HG02981 (cell line): ENCODE results near the gene PSAP.
"Not testable (repeated sequence)": the region's sequence is repeated elsewhere in the genome, so short reads cannot be mapped to it uniquely, and the experiment has no call there.

Experiments
- ATAC-seq: cut with Tn5 transposase; IDR thresholded peaks from one replicate; pipeline ENCODE4 v1.9.1; 2021; ENCODE audit warnings: mild to moderate bottlenecking, moderate library complexity; ENCODE audit not compliant: unreplicated experiment

The PSAP gene

DNA sequence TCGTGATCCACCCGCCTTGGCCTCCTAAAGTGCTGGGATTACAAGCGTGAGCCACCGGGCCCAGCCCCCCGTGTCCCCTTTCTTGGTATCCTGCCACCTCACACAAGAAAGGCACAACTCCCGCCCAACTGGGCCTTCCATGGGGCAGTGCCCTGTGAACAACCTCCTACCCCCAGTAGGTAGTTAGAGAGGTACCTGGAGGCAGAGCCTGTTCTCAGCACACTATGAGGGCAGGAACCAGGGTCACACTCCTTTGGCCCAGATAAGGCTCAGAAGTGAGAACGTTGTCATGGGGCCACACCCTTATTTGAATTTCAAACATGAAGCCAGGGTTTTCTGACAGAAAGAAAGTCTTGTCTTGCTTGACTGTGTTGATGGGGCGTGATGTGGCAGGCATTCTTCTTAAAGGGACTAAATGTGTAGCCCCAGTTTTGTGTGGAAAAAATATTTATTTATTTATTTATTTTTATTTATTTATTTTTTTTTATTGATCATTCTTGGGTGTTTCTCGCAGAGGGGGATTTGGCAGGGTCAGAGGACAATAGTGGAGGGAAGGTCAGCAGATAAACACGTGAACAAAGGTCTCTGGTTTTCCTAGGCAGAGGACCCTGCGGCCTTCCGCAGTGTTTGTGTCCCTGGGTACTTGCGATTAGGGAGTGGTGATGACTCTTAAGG lies 23.8 kb upstream of the PSAP start:
- ATAC-seq, result not testable (repeated sequence)

DNA sequence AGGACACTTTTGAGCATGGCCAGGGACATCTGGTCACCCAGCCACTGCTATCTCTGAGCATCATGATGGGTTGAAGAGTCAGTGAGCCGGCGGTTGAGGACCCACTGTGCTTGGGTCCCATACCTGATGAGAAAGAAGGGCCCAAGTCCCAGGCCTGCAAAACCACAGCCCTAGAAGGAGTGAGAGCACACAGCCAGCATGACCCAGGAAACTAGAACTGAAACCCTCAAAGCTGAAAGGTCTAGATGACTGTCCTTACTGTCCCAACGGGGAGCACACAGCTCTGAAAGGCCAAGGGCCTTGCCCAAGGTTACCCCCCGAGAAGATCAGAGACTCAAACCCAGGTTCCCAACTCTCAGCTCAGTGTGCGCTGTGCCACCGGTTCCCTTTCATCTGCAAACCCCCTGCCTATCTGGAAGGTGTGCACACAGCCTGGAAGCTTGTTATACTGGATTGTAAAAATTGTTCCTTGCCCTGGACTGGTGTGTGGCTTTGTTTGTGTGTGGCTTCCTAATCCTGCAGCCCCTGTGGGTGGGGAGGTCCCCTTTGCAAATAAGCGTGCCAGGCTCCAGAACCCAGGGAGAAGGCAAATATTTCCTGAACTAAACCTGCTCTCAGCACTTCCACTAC lies 22.6 kb upstream of the PSAP start:
- ATAC-seq, result peak; percentile 95

DNA sequence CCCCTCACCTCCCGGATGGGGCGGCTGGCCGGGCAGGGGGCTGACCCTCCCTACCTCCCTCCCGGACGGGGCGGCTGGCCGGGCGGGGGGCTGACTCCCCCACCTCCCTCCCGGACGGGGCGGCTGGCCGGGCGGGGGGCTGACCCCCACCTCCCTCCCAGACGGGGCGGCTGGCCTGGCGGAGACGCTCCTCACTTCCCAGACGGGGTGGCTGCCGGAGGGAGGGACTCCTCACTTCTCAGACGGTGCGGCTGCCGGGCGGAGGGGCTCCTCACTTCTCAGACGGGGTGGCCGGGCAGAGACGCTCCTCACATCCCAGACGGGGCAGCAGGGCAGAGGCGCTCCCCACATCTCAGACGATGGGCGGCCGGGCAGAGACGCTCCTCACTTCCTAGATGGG lies 18.6 kb upstream of the PSAP start:
- not testable (repeated sequence) for ATAC-seq

DNA sequence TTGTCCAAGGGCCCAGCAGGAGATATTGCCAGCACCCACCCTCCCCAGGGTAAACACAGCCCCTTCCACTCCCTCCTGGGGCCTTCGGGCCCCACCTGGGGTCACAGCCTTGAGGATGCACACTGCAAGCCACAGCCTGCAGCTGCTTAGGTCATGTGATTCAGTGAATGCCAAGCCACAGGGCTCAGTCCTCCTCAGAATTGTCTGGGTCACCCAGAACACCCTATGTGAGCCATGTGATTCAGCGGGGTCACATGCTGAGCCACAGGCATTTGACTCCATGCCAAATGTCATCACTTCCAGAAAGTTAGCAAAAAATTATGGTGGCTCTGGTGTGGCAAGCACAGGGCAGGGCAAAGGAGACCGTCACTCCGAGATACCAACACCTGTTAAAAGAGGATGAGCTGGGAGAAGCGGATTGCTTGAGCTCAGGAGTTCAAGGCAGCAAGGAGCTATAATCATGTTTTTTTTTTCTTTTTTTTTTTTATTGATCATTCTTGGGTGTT lies 17.2 kb upstream of the PSAP start:
- no peak for ATAC-seq

DNA sequence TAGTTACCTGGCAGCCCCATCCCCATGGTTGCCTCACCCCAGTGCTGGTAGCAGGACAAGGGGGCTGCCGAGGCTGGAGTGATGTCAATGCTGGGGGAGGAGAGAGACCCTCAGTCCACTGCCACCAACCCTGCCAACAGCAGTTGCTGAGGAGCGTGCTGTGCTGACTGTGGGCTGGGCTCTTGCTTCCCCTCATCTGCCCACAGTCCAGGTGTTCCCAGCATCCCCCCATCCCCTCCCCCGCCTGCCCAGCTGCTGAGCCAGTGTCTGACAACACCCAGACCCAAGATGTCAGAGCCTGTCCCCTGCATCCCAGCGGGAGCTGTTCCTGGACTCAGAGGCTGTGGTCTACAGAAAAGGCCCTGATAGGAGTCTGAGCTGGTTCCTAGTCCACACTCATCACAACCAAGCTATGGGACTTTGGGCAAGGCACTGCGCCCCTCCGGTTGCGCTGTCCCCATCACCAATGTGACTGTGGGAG lies 14.6 kb upstream of the PSAP start:
- no peak for ATAC-seq

DNA sequence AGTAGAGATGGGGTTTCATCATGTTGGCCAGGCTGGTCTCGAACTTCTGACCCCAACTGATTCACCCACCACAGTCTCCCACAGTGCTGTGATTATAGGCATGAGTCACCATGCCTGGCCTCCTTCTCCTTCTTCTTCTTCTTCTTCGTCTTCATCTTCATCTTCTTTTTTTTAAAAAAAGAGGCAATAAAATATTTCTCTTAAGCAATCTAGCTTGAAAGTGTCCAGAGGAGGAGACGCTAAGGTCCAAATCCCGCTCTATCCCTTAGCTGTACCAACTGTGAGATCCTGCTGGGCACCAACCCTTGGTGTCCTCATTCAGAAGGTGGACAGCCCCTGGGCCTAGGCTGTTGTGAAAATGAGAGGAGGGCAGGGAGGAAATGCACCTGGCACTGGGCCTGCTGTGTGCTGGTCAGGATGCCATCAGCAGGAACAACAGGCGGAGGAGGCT lies 13.9 kb upstream of the PSAP start:
- ATAC-seq, result no peak

DNA sequence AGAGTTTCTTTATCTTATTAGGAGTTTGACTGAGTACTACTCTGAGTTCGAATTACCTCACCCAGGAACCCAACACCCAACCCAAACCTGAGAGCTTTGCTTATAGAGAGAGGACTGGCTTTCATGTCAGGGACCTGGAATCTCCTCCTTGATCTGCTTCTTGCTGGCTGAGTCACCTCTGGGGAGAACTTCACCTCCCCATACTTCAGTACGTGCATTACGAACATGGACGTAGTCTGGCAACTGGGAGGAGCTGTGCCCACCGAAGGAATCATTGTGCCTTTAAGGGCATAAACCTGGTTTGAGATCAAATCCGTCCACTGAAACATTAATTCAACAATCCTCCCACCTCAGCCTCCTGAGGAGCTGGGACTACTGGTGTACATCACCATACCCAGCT lies 12.2 kb upstream of the PSAP start:
- no peak for ATAC-seq

DNA sequence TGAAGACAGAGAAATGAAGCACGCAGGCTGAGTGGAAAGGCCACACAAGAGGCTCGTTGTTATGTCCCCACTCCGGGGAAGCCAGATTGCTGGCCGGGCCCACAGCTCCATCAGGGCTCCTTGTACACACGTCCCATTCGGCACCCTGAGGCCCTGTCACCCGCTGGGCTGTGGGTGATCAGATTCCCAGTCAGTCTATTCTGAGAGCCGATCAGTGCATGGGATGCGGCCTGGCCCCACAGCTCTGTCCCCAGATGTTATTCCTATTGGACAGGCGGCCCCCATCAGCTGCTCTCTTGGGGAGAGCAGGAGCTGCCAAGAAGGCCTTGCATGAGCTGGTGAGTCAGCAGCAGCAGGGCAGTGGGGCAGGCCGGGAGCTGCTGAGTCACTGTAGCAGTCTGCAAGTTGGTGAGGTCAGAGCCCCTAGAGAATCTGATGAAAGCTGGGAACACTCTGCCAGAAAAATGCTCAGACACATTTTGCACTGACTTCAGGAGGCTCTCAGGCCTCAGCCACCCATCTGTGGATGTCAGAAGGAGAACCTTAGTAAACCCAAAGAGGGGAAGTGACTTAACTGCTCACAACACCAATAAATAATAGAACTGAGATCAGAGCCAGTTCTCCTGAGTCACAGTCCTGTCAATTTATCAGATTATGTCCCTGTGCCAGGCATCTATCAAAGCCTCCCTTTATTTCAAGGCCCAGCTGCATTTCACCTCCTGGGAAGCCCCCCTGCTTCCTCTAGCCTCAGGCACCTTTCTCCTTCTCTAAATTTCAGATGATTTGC lies 9.4 kb upstream of the PSAP start:
- ATAC-seq, result peak; percentile 51

DNA sequence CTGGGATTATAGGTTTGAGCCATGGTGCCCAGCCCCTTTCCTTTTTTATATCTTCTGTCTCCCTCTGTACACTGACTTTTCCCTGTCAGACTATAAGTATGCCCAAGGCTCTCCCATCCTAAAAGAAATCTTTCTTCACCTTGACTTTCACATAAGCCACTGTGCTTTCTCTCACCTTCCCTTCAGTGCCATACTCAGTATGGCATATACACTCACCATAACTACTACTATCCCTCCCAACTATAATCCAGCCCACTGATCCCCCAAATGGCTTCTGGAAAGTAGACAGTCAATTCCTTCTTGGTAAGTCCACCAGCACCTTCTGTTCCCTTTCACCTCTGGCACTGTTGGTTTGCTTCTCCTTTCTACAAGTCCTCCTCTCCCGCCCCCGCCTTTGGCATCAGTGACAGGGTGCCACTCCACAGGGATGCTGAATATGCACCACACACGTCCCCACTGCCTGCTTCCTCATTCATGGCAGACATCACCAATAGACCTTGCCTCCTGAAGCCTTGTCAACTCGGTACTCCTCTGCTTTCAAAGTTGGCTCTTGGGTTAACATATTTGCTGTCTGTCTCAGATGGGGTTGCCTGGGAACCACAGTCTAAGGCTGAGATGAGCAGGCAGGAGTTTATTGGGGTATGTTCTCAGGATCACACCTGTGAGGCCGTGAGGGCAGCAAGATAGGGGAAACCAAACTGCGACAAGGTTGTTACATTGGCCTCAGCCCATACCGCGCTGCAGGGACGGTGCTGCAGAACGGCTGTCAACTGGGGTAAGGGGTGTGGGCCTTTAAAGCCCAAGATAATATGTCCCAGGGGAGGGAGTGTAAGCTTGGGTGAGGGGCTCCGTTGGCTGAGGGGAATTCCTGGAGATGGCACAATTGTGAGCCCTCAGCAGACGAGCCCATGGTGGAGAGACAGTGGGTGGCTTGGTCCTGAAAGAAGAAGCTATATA lies 7.2 kb upstream of the PSAP start:
- ATAC-seq, result no peak

DNA sequence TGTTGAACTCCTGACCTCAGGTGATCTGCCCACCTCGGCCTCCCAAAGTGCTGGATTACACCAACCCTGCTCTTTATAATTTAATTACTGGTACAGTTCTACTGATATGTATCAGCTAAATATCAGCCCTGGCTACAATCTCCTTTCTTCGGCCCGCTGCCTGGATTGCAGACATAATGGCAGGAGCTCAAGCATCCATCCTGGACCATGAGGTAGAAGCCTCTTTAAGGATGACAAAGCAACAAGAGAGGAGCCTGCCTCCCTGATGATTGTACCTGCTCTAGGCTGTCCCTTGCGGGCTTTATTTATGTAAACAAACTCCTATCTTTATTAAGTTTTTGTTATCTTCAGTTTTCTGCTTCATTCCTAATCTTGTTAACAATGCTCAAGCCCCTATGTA lies 5.6 kb upstream of the PSAP start:
- ATAC-seq, result no peak

DNA sequence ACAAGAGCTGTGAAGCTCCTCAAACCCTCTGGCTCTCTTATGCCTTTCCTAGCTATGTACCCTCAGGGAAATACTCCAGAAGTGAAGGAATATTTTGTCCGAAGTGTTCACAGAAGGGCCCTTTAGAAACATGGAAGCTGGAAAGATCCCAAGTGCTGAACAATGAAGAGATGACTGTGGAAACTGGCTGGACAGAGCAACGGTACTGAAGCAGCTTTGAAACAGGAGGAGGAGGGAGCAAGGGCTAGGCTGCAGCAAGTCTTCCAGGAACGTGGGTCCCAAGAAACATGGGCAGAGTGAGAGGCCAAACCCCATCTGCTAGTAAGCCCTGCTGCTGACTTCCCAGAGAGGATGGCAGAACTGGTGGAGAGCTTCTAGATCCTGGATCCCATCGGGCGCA lies 3.0 kb upstream of the PSAP start:
- ATAC-seq, result no peak

DNA sequence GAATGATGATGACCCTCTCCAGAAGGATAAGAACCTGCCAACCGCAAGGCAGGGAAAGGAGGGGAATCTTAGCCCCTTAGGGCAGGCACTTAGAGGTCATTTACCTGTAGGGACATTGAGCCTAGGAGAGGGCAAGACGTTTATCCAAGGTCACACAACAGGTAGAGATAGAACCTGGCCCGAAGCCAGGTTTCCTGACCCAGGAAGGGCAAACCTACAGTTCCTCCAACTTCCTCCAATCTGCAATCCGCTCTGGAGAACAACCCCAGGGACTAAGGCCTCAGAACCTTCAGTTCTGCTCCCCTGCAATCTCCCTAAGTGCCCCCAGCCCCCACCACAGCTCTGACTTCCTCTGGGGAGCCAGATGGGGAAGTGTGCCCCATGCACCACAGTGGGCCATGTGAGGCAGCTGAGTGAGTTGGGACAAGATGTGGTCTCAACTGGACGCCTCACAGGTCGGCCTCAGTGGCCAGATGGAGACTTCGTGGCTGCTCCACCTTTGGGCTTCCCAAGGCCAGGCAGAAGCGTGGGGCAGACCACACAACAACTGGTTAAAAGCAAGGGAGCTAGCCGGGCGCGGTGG lies 1.4 kb upstream of the PSAP start:
- no peak for ATAC-seq

DNA sequence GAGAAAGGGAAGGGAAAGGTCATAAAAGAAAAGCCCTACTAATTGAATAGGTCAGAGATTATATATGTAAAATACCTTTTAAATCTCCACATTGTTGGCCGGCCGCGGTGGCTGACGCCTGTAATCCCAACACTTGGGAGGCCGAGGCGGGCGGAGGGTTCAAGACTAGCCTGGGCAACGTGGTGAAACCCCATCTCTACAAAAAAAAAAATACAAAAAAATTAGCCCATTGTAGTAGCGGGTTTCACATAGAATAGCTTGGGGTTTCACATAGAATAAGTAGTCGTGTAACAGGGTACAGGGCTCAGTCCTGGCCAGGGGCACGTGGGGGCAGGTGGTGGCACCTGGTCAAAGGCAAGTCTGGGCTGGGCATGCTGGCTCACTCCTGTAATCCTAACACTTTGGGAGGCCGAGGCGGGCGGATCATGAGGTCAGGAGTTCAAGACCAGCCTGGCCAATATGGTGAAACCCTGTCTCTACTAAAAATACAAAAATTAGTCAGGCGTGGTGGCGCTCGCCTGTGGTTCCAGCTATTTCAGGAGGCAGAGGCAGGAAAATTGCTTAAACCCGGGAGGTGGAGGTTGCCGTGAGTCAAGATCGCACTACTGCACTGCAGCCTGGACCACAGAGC lies 529 bp upstream of the PSAP start:
- peak; percentile 2 for ATAC-seq

DNA sequence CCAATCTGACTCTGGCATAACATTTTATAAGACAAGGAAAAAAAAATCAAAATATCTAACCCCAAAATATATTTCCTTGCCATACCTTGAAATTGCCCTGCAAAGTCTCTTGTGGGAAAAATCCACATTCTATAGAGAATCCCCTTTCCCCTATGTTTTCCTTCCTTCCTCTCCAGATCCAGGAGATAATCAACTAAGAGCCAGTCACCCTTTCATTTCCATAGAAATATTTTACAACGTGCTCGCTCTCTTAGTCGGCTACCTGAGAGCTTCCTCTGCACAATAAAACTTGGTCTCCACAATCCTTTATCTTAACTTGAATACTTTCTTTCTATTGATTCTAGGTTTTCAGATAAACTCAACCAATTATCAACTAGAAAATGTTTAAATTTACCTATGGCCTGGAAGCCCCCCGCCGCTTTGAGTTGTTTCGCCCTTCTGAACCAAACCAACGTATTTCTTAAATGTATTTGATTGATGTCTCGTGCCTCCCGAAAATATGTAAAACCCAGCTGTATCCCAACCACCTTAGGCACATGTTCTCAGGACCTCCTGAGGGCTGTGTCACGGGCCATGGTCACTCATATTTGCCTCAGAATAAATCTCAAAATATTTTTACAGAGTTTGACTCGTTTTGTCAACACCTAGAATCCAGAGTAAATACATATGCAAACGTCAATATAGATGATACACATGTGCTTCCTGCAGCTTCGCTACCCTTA lies 869 bp downstream of the PSAP start:
- no peak for ATAC-seq

DNA sequence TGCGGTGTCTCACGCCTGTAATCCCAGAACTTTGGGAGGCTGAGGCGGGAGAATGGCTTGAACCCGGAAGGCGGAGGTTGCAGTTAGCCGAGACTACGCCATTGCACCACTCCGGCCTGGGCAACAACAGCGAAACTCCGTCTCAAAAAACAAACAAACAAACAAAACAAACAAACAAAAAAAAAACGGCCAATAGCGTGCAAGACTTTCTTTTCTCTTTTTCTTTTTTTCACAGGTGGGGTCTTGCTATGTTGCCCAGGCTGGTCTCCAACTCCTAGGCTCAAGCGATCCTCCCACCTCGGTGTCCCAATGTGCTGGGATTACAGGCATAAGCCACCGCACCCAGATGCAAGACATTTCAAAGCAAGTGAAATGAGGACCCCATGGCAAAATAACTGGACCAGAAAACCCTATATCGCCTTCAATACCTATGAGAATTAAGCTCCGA lies 1.6 kb downstream of the PSAP start:
- ATAC-seq, result no peak

DNA sequence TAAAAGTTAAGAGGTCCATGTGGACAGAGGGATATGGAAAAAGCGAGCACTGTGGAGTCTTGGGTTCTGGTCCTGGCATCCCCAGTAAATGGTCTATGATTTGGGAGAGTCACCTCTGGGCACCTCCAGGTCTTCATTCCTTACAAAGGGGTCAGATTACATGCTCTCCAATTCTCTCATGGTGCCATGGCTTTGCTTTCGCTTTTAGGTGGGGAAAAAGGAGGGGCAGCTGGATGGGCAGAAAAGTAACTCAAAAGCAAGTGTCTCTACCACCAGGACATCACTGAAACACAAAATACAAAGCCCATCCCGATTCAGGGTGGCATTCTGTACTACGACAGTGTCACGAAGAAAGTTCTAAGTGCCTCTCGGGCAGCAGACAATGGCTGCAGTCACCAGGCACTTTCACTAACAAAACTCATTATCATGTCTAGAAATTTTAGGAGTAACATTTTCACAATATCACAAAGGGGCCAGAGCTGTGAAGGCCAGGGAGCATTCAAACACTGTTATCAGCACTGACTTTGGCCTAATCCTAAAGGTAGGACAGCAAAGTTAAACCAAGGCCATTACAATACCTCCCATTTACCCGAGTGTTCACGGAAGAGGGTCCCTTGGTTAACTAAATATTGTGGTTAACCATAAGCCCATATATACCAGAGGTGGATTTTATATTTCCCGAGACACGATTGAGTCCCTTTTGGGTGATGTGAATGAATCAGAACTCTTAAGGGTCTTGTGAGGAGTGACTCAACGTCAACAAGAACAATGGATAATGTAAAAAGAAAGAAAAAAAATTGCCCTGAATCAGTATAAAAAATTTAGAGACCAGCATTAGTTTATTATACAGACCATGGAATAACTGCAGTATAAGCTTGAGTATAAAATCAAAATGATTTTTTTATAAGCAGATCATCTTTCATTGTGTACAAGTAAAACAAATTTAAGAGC lies 2.5 kb downstream of the PSAP start:
- no peak for ATAC-seq

DNA sequence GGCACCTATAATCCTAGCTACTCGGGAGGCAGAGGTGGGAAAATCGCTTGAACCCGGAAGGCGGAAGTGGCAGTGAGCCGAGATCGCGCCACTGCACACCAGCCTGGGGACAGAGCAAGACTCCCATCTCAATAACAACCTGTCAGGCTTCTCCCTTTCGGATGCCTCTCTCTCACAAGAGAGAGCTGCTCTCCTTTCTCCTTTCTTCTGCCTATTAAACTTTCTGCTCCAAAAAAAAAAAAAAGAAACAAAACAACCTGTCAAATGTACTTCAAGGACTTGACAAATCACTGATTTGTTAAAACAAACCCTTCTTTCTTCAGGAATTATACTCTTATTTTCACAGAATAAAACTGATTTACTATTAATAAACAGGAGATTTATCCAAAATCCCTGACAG lies 3.6 kb downstream of the PSAP start:
- no peak for ATAC-seq

DNA sequence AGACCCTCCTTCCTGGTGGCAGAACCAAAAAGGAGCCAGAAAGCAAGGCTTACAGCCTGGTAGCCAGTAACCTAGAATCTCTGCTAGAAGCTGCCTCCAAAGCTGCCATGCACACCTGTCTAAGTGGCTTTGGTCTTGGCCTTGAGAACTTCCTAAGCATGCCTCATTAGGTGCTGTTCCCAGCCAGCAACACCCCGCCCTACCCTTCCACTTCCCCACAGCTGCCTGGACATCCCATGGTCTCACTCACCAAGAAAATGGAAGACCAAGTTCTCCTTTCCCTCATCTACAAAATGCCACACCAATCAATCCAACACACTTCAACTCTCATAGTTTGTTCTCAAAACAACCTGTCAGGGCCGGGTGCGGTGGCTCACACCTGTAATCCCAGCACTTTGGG lies 4.2 kb downstream of the PSAP start:
- no peak for ATAC-seq
